GM10266 (cell line): ENCODE results near the gene SPPL2C.

Experiments used
- DNase-seq: peaks from one replicate; pipeline ENCODE4 v3.0.0; 2012; ENCODE audit errors: extremely low spot score
- CTCF ChIP-seq: IDR thresholded peaks from 2 replicates; pipeline ENCODE4 v1.5.1; 2012; ENCODE audit warnings: mild to moderate bottlenecking, low read depth; ENCODE audit not compliant: control insufficient read depth, insufficient read depth; ENCODE audit errors: missing control alignments

Gene SPPL2C

GRCh38 chr17:45844695-45845375, at the start of gene SPPL2C:
TSS of gene SPPL2C (plus strand) at chr17:45844881. CDS start at chr17:45844907, 26 bp downstream.
- no peak for TF ChIP-seq CTCF
- DNase-seq, result no peak

GRCh38 chr17:45800816-45801215, 43.9 kb upstream of the SPPL2C start:
- DNase-seq, result no peak
- no peak for TF ChIP-seq CTCF

- TF ChIP-seq CTCF, result no peak
- no peak for DNase-seq
These were observed 43.3 kb upstream of the SPPL2C start for GRCh38 chr17:45801421-45801820.

GRCh38 chr17:45808845-45809244, 35.8 kb upstream of the SPPL2C start:
- DNase-seq, result no peak
- TF ChIP-seq CTCF, result no peak

- DNase-seq, result no peak
- no peak for TF ChIP-seq CTCF
These were observed 35.2 kb upstream of the SPPL2C start for GRCh38 chr17:45809499-45809898.

GRCh38 chr17:45812102-45812501, 32.6 kb upstream of the SPPL2C start:
- no peak for DNase-seq
- TF ChIP-seq CTCF, result no peak

- no peak for DNase-seq
- TF ChIP-seq CTCF, result no peak
These were observed 31.5 kb upstream of the SPPL2C start for GRCh38 chr17:45813048-45813725.
